ENCODE measurements around the gene RICTOR.
"Not testable (repeated sequence)": the region's sequence is repeated elsewhere in the genome, so short reads cannot be mapped to it uniquely, and the experiment has no call there.

Gene RICTOR

GRCh38 chr5:39013938-39014337, 60.3 kb downstream of the RICTOR start:
- no peak for DNase-seq (ENCODE audit: low read depth in 2 of 2)

GRCh38 chr5:39010958-39011357, 63.2 kb downstream of the RICTOR start:
- not testable (repeated sequence) for DNase-seq (ENCODE audit: low read depth in 2 of 2)

- DNase-seq (ENCODE audit: low read depth in 2 of 2), result no peak
Measured at GRCh38 chr5:39009981-39010380, 64.2 kb downstream of the RICTOR start.

GRCh38 chr5:39009280-39009679, 64.9 kb downstream of the RICTOR start:
- DNase-seq (ENCODE audit: low read depth in 2 of 2), result no peak

GRCh38 chr5:39006650-39007049, 67.5 kb downstream of the RICTOR start:
- no peak for DNase-seq (ENCODE audit: low read depth in 2 of 2)

GRCh38 chr5:39005566-39006232, 68.5 kb downstream of the RICTOR start:
- no peak for DNase-seq (ENCODE audit: low read depth in 2 of 2)

GRCh38 chr5:39001683-39002082, 72.5 kb downstream of the RICTOR start:
- DNase-seq (ENCODE audit: low read depth in 2 of 2), result no peak

GRCh38 chr5:38999037-38999436, 75.2 kb downstream of the RICTOR start:
- DNase-seq (ENCODE audit: low read depth in 2 of 2), result no peak

GRCh38 chr5:38997591-38997990, 76.6 kb downstream of the RICTOR start:
- DNase-seq (ENCODE audit: low read depth in 2 of 2), result no peak

GRCh38 chr5:38996123-38996522, 78.1 kb downstream of the RICTOR start:
- no peak for DNase-seq (ENCODE audit: low read depth in 2 of 2)

- no peak for DNase-seq (ENCODE audit: low read depth in 2 of 2)
Measured at GRCh38 chr5:38994324-38994927, 79.8 kb downstream of the RICTOR start.

GRCh38 chr5:38989974-38990719, 84.1 kb downstream of the RICTOR start:
- DNase-seq (ENCODE audit: low read depth in 2 of 2), result not testable (repeated sequence)

GRCh38 chr5:38985909-38986452, 88.2 kb downstream of the RICTOR start:
- no peak for DNase-seq (ENCODE audit: low read depth in 2 of 2)

- DNase-seq (ENCODE audit: low read depth in 2 of 2), result no peak
Measured at GRCh38 chr5:38979535-38979934, 94.7 kb downstream of the RICTOR start.

GRCh38 chr5:38978036-38978435, 96.2 kb downstream of the RICTOR start:
- no peak for DNase-seq (ENCODE audit: low read depth in 2 of 2)

- DNase-seq (ENCODE audit: low read depth in 2 of 2), result no peak
Measured at GRCh38 chr5:38968665-38969064, 105.5 kb downstream of the RICTOR start.

- DNase-seq (ENCODE audit: low read depth in 2 of 2), result no peak
Measured at GRCh38 chr5:38961691-38962090, 112.5 kb downstream of the RICTOR start.

- no peak for DNase-seq (ENCODE audit: low read depth in 2 of 2)
Measured at GRCh38 chr5:38953426-38954012, 120.7 kb downstream of the RICTOR start.

- no peak for DNase-seq (ENCODE audit: low read depth in 2 of 2)
Measured at GRCh38 chr5:38948501-38948900, 125.7 kb downstream of the RICTOR start.

GRCh38 chr5:38944282-38944681, 129.9 kb downstream of the RICTOR start:
- no peak for DNase-seq (ENCODE audit: low read depth in 2 of 2)

GRCh38 chr5:38941912-38942311, 132.3 kb downstream of the RICTOR start:
- no peak for DNase-seq (ENCODE audit: low read depth in 2 of 2)

- no peak for DNase-seq (ENCODE audit: low read depth in 2 of 2)
Measured at GRCh38 chr5:38940230-38940858, 133.9 kb downstream of the RICTOR start.

All from stimulated activated CD8-positive, alpha-beta memory T cell treated with anti-CD3 and anti-CD28 coated beads, Interleukin-7, amount 100 ng/mL, for 1 hour (primary cell).